Gastroesophageal sphincter (tissue), 3 donors: Measurements from ENCODE around the gene ZBTB47.

Source experiments
- CTCF ChIP-seq, 4 experiments: fragments of 200-600 bp in 2 of 4; fragments of 450-650 bp in 2 of 4; sonication (generic) in 1 of 4; IDR thresholded peaks; one replicate each; pipeline ENCODE4 v1.5.1; 2017 to 2019; ENCODE audit warnings: antibody characterized with exemption in 4 of 4, mild to moderate bottlenecking in 2 of 4, moderate library complexity in 2 of 4
- EP300 ChIP-seq: sonication (generic); formaldehyde crosslinking; IDR thresholded peaks from one replicate; pipeline ENCODE4 v1.6.1; 2017; ENCODE audit warnings: antibody characterized with exemption, mild to moderate bottlenecking
- POLR2AphosphoS5 ChIP-seq: sonication (generic); formaldehyde crosslinking; IDR thresholded peaks from one replicate; pipeline ENCODE4 v1.6.1; 2017; ENCODE audit warnings: antibody characterized with exemption

DNA sequence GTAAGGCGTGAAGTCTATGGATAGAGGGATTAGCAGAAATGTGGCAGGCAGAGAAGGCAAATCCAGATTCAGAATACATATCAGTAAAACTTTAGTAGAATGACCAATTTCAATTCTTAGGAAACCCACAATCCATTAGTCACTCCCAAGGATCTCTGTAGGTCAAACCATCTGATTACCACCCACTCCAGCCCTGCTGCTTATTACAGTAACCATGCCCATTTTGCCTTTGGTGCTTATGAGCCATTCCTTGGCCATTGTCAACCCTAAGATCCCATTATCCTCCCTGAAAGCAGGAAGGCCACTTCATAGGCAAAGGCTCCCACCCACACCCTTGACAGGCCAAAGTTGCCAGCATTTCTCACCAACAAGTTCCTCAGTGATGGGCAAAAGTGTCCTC, 26.8 kb downstream of the ZBTB47 start:
- TF ChIP-seq CTCF (IDR thresholded peaks at IDR 0.05) (no peak), EP300 (no peak), POLR2AphosphoS5 (no peak)
